ENCODE measurements around the gene STAT1. TPM values are rescaled to one million over a fixed set of nuclear protein-coding genes. Genes with fewer than 3 reads are reported as not detected.
A peak's percentile ranks its signal among the peaks of the same experiment; 100 is the strongest.

The STAT1 gene
- total RNA-seq, 1 experiment from 2014 or later: 32.5 TPM

DNA sequence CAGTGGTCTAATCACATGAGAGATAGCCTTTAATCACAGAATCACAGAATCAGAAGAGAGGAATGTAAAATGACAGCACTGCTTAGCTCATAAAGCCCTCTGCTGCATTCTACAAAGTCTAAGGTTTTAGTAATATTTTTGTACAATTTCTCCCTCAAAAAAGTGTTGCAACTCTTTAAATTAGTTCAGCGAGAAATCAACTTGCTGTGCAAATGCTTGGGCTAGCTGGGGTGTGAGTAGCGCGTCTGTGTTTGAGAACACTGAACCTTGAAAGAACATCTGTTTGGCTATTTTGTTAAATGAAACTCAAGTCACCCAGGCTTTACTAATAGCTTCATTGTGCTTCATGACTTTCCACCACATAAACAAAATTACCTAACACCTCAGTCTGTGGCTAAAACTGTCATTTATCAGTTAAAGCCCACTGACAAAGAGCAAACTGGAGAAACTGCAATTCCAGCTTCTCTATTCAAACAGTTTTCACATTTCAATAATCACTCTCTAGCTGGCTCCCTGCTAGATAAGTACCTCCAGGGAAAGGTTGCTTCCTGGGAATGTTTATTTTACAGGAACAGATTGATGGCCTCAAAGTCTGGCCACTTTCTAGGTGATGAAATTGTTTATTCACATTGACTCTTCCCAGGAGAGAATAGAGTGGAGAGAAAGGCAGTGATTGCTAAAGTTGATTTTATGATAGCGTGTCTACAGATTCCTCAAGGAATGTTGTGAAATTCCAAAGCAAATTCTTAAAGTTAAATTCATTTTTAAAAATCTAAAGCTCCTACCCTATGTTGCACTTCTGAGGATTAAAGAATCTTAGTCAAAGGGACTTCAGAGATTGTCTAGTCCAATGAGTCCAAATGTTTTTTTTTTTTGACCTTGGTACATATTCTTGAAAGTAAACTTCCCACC, 36.0 kb upstream of the STAT1 start:
- Histone ChIP-seq H4K20me1 (ENCODE audit: insufficient read depth) (no peaks in the 10 kb centered on the region), H3K9me3 (ENCODE audit: insufficient read depth, low read depth) (no peaks in the 10 kb centered on the region), H3K4me2 (peak overlapping the region; percentile 23; the same call in 1 of the 2 replicates), H3K36me3 (ENCODE audit: low read depth) (no peaks in the 10 kb centered on the region), H3K27me3 (ENCODE audit: insufficient read depth, low read depth) (no peaks in the 10 kb centered on the region), H3K27ac (peak overlapping the region; percentile 40; the same call in 1 of the 2 replicates), H3K79me2 (ENCODE audit: low read depth) (no peaks in the 10 kb centered on the region), H3K4me1 (replicated peaks; ENCODE audit: insufficient read depth) (peaks cover 13% of the 10 kb centered on the region), H3K9me2 (ENCODE audit: insufficient read depth) (no peaks in the 10 kb centered on the region), H3F3A (ENCODE audit: insufficient read depth, low read depth) (no peaks in the 10 kb centered on the region), H2AFZ (no peak overlapping the region), H3K4me3 (no peak overlapping the region)
- ChIA-PET POLR2A (ENCODE audit: unreplicated experiment) (no interaction called here), CTCF (interaction anchor here (1.1 kb wide), 1 partner anchor 106 kb away, joined by 4 read pairs; no protein-coding TSS in a partner anchor)
- no TSS peak for BruUV-seq (replicated peaks)
- intact Hi-C loops (cut with micrococcal nuclease; ENCODE audit: unreplicated experiment): loop anchor here (10.0 kb wide), 1 partner anchor 265 kb away; no protein-coding TSS in a partner anchor
- TF ChIP-seq EZH2 (IDR thresholded peaks at IDR 0.05; ENCODE audit: low read depth): no peak
- TF ChIP-seq CTCF (conservative IDR thresholded peaks at IDR 0.05): no peak
- DNase-seq: no peak

- Histone ChIP-seq H3K9me3 (ENCODE audit: insufficient read depth, low read depth) (no peaks in the 10 kb centered on the region), H3K4me1 (replicated peaks; ENCODE audit: insufficient read depth) (peaks cover 18% of the 10 kb centered on the region), H3K36me3 (ENCODE audit: low read depth) (no peaks in the 10 kb centered on the region), H3K27me3 (ENCODE audit: insufficient read depth, low read depth) (no peaks in the 10 kb centered on the region), H3K27ac (no peak overlapping the region), H3K4me3 (no peak overlapping the region), H2AFZ (no peak overlapping the region), H3K9me2 (ENCODE audit: insufficient read depth) (no peaks in the 10 kb centered on the region), H3K79me2 (ENCODE audit: low read depth) (no peaks in the 10 kb centered on the region), H4K20me1 (ENCODE audit: insufficient read depth) (no peaks in the 10 kb centered on the region), H3K4me2 (no peak overlapping the region), H3F3A (ENCODE audit: insufficient read depth, low read depth) (no peaks in the 10 kb centered on the region)
- ChIA-PET CTCF (no interaction called here), POLR2A (ENCODE audit: unreplicated experiment) (no interaction called here)
- TF ChIP-seq CTCF (conservative IDR thresholded peaks at IDR 0.05): no peak
- TF ChIP-seq EZH2 (IDR thresholded peaks at IDR 0.05; ENCODE audit: low read depth): no peak
- BruUV-seq (replicated peaks): no TSS peak
- intact Hi-C loops (cut with micrococcal nuclease; ENCODE audit: unreplicated experiment): loop anchor here (10.0 kb wide), 1 partner anchor 263 kb away; no protein-coding TSS in a partner anchor
- DNase-seq: no peak
Measured at GRCh38 chr2:191048073-191048472, 34.1 kb upstream of the STAT1 start.

DNA sequence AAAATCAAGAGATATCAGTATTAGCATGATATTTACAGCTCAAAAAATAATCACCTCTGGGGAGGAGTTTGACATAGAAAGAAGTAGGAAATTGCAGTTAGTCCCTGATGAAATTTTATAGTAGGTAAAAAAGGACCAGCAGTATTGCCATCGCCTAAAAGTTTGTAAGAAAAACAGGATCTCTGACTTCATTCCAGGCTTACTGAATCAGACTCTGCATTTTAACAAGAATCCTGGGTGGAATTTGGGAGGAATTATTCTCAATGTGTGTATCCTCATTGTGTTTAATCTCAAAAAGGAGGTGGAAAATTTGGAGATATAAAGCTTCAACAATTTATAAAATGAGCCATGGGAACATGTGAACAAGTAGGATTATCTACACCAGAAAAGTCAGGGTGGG, 31.2 kb upstream of the STAT1 start:
- intact Hi-C loops (cut with micrococcal nuclease; ENCODE audit: unreplicated experiment): loop anchor here (10.0 kb wide), 1 partner anchor 260 kb away; no protein-coding TSS in a partner anchor
- no peak overlapping the region for H3K4me2 ChIP-seq
- no peak overlapping the region for H2AFZ ChIP-seq
- H3K79me2 ChIP-seq (ENCODE audit: low read depth): no peaks in the 10 kb centered on the region
- POLR2A ChIA-PET (ENCODE audit: unreplicated experiment): no interaction called here
- peaks cover 7% of the 10 kb centered on the region; the same call in 1 of the 2 replicates for H3F3A ChIP-seq (ENCODE audit: insufficient read depth, low read depth)
- no peak for TF ChIP-seq CTCF (conservative IDR thresholded peaks at IDR 0.05)
- no peaks in the 10 kb centered on the region for H4K20me1 ChIP-seq (ENCODE audit: insufficient read depth)
- no peak for DNase-seq
- H3K9me3 ChIP-seq (ENCODE audit: insufficient read depth, low read depth): no peaks in the 10 kb centered on the region
- CTCF ChIA-PET: no interaction called here
- peaks cover 31% of the 10 kb centered on the region for H3K4me1 ChIP-seq (replicated peaks; ENCODE audit: insufficient read depth)
- no peak overlapping the region for H3K4me3 ChIP-seq
- H3K27me3 ChIP-seq (ENCODE audit: insufficient read depth, low read depth): no peaks in the 10 kb centered on the region
- no TSS peak for BruUV-seq (replicated peaks)
- H3K36me3 ChIP-seq (ENCODE audit: low read depth): no peaks in the 10 kb centered on the region
- H3K9me2 ChIP-seq (ENCODE audit: insufficient read depth): no peaks in the 10 kb centered on the region
- no peak overlapping the region for H3K27ac ChIP-seq
